Measurements from ENCODE around the gene ECD.

Gene ECD

DNA sequence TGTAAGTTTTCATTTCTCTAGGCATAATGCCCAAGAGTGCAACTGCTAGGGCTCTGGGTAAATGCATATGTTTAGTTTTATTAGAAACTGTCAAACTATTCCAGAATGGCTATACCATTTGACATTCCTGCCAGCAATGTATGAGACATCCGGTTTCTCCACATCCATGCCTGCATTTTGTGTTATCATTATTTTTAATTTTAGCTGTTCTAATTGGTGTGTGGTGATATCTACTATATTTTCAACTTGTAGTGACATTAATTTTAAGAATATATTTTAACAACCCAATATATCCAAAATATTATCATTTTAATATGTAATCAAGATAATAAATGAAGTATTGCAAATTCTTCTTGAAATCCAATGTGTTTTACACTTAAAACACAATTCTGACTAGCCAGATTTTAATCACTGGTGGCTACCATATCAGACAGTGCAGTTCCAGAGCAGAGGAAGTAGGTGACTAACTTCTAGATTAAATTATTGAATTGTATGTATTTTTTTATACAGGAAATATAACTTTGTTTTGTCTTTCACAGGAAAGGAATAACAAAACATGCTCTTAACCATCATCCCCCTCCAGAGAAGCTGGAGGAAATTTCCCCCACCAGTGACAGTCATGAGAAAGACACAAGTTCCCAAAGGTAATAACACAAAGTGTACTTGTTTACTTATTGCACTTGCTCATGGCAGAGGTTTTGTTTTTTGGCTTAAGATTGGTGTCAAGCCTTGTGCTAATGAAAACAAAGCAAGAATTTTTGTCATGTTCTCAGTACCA is 6.5 kb upstream of the ECD start:
- TF ChIP-seq EGR1 (IDR thresholded peaks at IDR 0.05) = no peak
- TF ChIP-seq, protein P1, sequence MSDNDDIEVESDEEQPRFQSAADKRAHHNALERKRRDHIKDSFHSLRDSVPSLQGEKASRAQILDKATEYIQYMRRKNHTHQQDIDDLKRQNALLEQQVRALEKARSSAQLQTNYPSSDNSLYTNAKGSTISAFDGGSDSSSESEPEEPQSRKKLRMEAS (IDR thresholded peaks at IDR 0.05) = no peak
- no peak for TF ChIP-seq ZBTB7A (IDR thresholded peaks at IDR 0.05; ENCODE audit: low read depth)
- TF ChIP-seq, protein P2, sequence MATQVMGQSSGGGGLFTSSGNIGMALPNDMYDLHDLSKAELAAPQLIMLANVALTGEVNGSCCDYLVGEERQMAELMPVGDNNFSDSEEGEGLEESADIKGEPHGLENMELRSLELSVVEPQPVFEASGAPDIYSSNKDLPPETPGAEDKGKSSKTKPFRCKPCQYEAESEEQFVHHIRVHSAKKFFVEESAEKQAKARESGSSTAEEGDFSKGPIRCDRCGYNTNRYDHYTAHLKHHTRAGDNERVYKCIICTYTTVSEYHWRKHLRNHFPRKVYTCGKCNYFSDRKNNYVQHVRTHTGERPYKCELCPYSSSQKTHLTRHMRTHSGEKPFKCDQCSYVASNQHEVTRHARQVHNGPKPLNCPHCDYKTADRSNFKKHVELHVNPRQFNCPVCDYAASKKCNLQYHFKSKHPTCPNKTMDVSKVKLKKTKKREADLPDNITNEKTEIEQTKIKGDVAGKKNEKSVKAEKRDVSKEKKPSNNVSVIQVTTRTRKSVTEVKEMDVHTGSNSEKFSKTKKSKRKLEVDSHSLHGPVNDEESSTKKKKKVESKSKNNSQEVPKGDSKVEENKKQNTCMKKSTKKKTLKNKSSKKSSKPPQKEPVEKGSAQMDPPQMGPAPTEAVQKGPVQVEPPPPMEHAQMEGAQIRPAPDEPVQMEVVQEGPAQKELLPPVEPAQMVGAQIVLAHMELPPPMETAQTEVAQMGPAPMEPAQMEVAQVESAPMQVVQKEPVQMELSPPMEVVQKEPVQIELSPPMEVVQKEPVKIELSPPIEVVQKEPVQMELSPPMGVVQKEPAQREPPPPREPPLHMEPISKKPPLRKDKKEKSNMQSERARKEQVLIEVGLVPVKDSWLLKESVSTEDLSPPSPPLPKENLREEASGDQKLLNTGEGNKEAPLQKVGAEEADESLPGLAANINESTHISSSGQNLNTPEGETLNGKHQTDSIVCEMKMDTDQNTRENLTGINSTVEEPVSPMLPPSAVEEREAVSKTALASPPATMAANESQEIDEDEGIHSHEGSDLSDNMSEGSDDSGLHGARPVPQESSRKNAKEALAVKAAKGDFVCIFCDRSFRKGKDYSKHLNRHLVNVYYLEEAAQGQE (IDR thresholded peaks at IDR 0.05; ENCODE audit: low read depth) = no peak
- TF ChIP-seq TAF1 (IDR thresholded peaks at IDR 0.05; ENCODE audit: low read depth) = no peak
- no peak for TF ChIP-seq YY1 (IDR thresholded peaks at IDR 0.05; ENCODE audit: low read depth)
- TF ChIP-seq EP300 (IDR thresholded peaks at IDR 0.05; ENCODE audit: borderline replicate concordance) = no peak
- TF ChIP-seq NFIC (IDR thresholded peaks at IDR 0.05) = no peak
- no peak for TF ChIP-seq CEBPB (IDR thresholded peaks at IDR 0.05)
- TF ChIP-seq FOXM1 (IDR thresholded peaks at IDR 0.05; ENCODE audit: borderline replicate concordance, low read depth) = no peak
- TF ChIP-seq CREB1 (IDR thresholded peaks at IDR 0.05; ENCODE audit: low read depth) = no peak
- no peak for TF ChIP-seq TEAD4 (IDR thresholded peaks at IDR 0.05)
- TF ChIP-seq TCF12 (IDR thresholded peaks at IDR 0.05; ENCODE audit: low read depth) = no peak
- TF ChIP-seq, protein P3, sequence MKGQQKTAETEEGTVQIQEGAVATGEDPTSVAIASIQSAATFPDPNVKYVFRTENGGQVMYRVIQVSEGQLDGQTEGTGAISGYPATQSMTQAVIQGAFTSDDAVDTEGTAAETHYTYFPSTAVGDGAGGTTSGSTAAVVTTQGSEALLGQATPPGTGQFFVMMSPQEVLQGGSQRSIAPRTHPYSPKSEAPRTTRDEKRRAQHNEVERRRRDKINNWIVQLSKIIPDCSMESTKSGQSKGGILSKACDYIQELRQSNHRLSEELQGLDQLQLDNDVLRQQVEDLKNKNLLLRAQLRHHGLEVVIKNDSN (IDR thresholded peaks at IDR 0.05) = no peak
- TF ChIP-seq RAD21 (IDR thresholded peaks at IDR 0.05; ENCODE audit: low read depth) = no peak

DNA sequence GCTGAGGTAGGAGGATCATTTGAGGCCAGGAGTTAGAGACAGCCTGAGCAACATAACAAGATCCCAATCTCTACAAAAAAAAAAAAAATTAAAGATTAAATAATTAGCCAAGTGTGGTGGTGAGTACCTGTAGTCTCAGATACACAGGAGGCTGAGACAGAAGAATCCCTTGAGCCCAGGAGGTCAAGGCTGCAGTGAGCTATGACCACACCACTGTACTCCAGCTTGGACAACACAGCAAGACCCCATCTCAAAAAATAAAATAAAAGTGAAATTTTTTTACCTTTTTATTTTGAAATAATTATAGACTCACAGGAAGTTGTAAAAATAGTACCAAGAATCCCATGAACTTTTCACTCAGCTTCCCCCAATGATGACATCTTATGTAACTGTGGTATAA is 5.1 kb upstream of the ECD start:
- TF ChIP-seq RAD21 (IDR thresholded peaks at IDR 0.05; ENCODE audit: low read depth) = no peak
- no peak for TF ChIP-seq YY1 (IDR thresholded peaks at IDR 0.05; ENCODE audit: low read depth)
- TF ChIP-seq TEAD4 (IDR thresholded peaks at IDR 0.05) = no peak
- TF ChIP-seq, protein P1 (IDR thresholded peaks at IDR 0.05) = no peak
- no peak for TF ChIP-seq NFIC (IDR thresholded peaks at IDR 0.05)
- TF ChIP-seq, protein P3 (IDR thresholded peaks at IDR 0.05) = no peak
- TF ChIP-seq TAF1 (IDR thresholded peaks at IDR 0.05; ENCODE audit: low read depth) = no peak
- TF ChIP-seq, protein P2 (IDR thresholded peaks at IDR 0.05; ENCODE audit: low read depth) = no peak
- no peak for TF ChIP-seq CREB1 (IDR thresholded peaks at IDR 0.05; ENCODE audit: low read depth)
- no peak for TF ChIP-seq CEBPB (IDR thresholded peaks at IDR 0.05)

DNA sequence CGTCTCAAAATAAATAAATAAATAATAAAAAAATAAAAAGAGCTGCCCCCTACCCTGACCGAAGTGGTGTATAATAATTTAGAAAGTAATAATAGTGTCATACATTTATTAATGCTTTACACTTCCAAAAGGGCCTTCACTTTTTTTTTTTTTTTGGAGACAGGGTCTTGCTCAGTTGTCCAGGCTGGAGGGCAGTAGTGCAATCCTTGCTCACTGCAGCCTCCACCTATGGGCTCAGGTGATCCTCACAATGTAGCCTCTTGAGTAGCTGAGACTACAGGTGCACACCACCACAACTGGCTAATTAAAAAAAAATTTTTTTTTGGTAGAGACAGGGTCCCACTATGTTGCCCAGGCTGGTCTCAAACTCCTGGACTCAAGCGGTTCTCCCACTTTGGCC is 1.5 kb upstream of the ECD start:
- no peak for TF ChIP-seq FOXM1 (IDR thresholded peaks at IDR 0.05; ENCODE audit: borderline replicate concordance, low read depth)
- no peak for TF ChIP-seq TAF1 (IDR thresholded peaks at IDR 0.05; ENCODE audit: low read depth)
- TF ChIP-seq RAD21 (IDR thresholded peaks at IDR 0.05; ENCODE audit: low read depth) = no peak
- TF ChIP-seq CREB1 (IDR thresholded peaks at IDR 0.05; ENCODE audit: low read depth) = no peak

DNA sequence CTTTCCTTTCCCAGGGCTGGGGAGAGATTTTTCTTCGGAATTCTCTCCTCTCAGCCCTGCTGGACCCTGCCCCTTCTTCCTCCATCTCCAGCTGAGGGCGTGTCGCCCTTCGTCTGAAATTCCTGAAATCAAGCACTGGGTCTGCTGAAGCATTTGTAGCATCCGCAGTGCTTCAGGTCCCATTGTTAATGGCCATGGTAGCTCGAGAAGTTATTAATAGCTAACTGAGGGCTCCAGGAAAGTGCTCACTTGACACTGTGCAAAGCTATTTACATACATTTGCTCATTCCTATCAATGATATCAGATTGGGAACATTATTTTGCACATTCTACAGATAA is 626 bp upstream of the ECD start:
- TF ChIP-seq TEAD4 (IDR thresholded peaks at IDR 0.05) (no peak), EP300 (IDR thresholded peaks at IDR 0.05; ENCODE audit: borderline replicate concordance) (no peak), EGR1 (IDR thresholded peaks at IDR 0.05) (no peak)

DNA sequence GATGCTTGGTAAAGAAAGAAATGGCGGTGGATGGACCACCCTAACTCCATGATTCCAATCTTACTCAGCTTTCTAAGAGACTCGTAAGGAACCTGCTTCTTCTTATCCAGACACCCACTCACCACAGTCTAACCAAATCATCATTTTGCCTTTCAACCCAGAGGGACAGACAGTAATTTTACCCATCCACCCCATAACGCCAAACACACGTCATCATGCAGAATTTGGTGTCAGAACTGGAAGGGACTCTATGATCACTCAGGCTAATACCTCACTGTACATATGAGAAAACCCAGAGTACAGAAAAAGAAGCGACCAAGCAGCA is 388 bp downstream of the ECD start:
- TF ChIP-seq CREB1 (IDR thresholded peaks at IDR 0.05; ENCODE audit: low read depth) = no peak
- TF ChIP-seq TEAD4 (IDR thresholded peaks at IDR 0.05) = no peak
- no peak for TF ChIP-seq EP300 (IDR thresholded peaks at IDR 0.05; ENCODE audit: borderline replicate concordance)
- TF ChIP-seq, protein P3 (IDR thresholded peaks at IDR 0.05) = no peak
- TF ChIP-seq YY1 (IDR thresholded peaks at IDR 0.05; ENCODE audit: low read depth) = no peak
- no peak for TF ChIP-seq RAD21 (IDR thresholded peaks at IDR 0.05; ENCODE audit: low read depth)
- TF ChIP-seq, protein P1 (IDR thresholded peaks at IDR 0.05) = no peak
- TF ChIP-seq, protein P2 (IDR thresholded peaks at IDR 0.05; ENCODE audit: low read depth) = no peak
- TF ChIP-seq ZBTB7A (IDR thresholded peaks at IDR 0.05; ENCODE audit: low read depth) = no peak
- no peak for TF ChIP-seq TCF12 (IDR thresholded peaks at IDR 0.05; ENCODE audit: low read depth)
- TF ChIP-seq EGR1 (IDR thresholded peaks at IDR 0.05) = no peak

All from Ishikawa (cell line).